HepG2 (cell line): ENCODE results near the gene PLCB1. TPM values are rescaled to one million over a fixed set of nuclear protein-coding genes. Genes with fewer than 3 reads are reported as not detected.

ENCODE experiments used
- GPN1 ChIP-seq: sonication (generic); formaldehyde crosslinking; IDR thresholded peaks from 2 replicates; pipeline ENCODE4 v1.5.1; 2020; ENCODE audit warnings: missing genetic modification reagents, borderline replicate concordance
- HNRNPUL1 ChIP-seq: fragments of 200-400 bp; formaldehyde crosslinking; IDR thresholded peaks from 2 replicates; pipeline ENCODE4 v1.6.1; 2017; ENCODE audit warnings: low read depth, mild to moderate bottlenecking, low read length, moderate library complexity
- NFE2L2 ChIP-seq: fragments of 150-350 bp; IDR thresholded peaks from 2 replicates; pipeline ENCODE4 v1.6.1; 2014; ENCODE audit warnings: low read length
- NR2F6 ChIP-seq, 2 experiments: IDR thresholded peaks; 2 replicates each; pipeline ENCODE4 v1.6.1; 2016; ENCODE audit warnings: antibody characterized with exemption in 1 of 2, mild to moderate bottlenecking in 1 of 2
- RXRB ChIP-seq: IDR thresholded peaks from 2 replicates; pipeline ENCODE4 v1.6.1; 2016; ENCODE audit warnings: borderline replicate concordance, missing genetic modification reagents, missing compliant biosample characterization
- SP4 ChIP-seq: sonication (generic); formaldehyde crosslinking; IDR thresholded peaks from 2 replicates; pipeline ENCODE4 v1.8.1; 2023; ENCODE audit warnings: mild to moderate bottlenecking, missing genetic modification reagents
- SP5 ChIP-seq: IDR thresholded peaks from 2 replicates; pipeline ENCODE4 v1.6.1; 2016; ENCODE audit warnings: low read depth, borderline replicate concordance
- TEAD2 ChIP-seq: sonication (generic); formaldehyde crosslinking; IDR thresholded peaks from 2 replicates; pipeline ENCODE4 v1.9.0; 2021; ENCODE audit warnings: missing genetic modification reagents
- ZBTB21 ChIP-seq: sonication (generic); formaldehyde crosslinking; IDR thresholded peaks from 2 replicates; pipeline ENCODE4 v1.4.0; 2020; ENCODE audit warnings: missing genetic modification reagents
- ZNF225 ChIP-seq: sonication (generic); formaldehyde crosslinking; IDR thresholded peaks from 2 replicates; pipeline ENCODE4 v1.4.0; 2020; ENCODE audit warnings: mild to moderate bottlenecking, missing genetic modification reagents
- ZNF598 ChIP-seq: sonication (generic); formaldehyde crosslinking; IDR thresholded peaks from 2 replicates; pipeline ENCODE4 v1.5.1; 2020; ENCODE audit warnings: mild to moderate bottlenecking, missing genetic modification reagents, borderline replicate concordance
- ZNF703 ChIP-seq: sonication (generic); formaldehyde crosslinking; IDR thresholded peaks from 2 replicates; pipeline ENCODE4 v1.5.1; 2020; ENCODE audit warnings: missing genetic modification reagents, mild to moderate bottlenecking, moderate library complexity, borderline replicate concordance
- ZNF747 ChIP-seq: sonication (generic); formaldehyde crosslinking; IDR thresholded peaks from 2 replicates; pipeline ENCODE4 v1.8.1; 2023; ENCODE audit warnings: missing genetic modification reagents, mild to moderate bottlenecking, borderline replicate concordance
- ZNF83 ChIP-seq: sonication (generic); formaldehyde crosslinking; IDR thresholded peaks from 2 replicates; pipeline ENCODE4 v1.4.0; 2020; ENCODE audit warnings: missing genetic modification reagents, mild to moderate bottlenecking, borderline replicate concordance
- polyA plus RNA-seq, 8 experiments: library from polyadenylated mRNA; depleted of rRNA in 3 of 8; stranded (reverse) in 7 of 8; unstranded in 1 of 8; fragments of >200 nt; fragmentation: Illumina TruSeq in 4 of 8; extraction: Trizol in 4 of 8; gene quantifications; 2 replicates each; pipeline versions ENCODE4 v1.2.1 to v1.2.3, GENCODE V29; 2011 to 2016; ENCODE audit warnings: low read depth in 4 of 8, missing spikeins in 1 of 8, mixed read lengths in 1 of 8; ENCODE audit not compliant: insufficient read depth in 1 of 8
- total RNA-seq, 5 experiments: library from RNA; depleted of rRNA; stranded (reverse); fragments of >200 nt; fragmentation: Illumina TruSeq; extraction: Trizol; gene quantifications; 2 replicates each; pipeline ENCODE4 v1.2.3, GENCODE V29; 2016; ENCODE audit warnings: low read depth in 1 of 5
- TF ChIP-seq, protein P1 (sequence below): IDR thresholded peaks from 2 replicates; pipeline ENCODE4 v1.6.1; 2016; ENCODE audit warnings: low read depth, control low read depth
- TF ChIP-seq, protein P2 (sequence below): sonication (generic); formaldehyde crosslinking; IDR thresholded peaks from 2 replicates; pipeline ENCODE4 v1.8.1; 2023; ENCODE audit warnings: mild to moderate bottlenecking, missing genetic modification reagents, borderline replicate concordance
- TF ChIP-seq, protein P3 (sequence below): IDR thresholded peaks from 2 replicates; pipeline ENCODE4 v1.6.1; 2016; ENCODE audit warnings: missing genetic modification reagents, missing compliant biosample characterization
- TF ChIP-seq, protein P4 (sequence below): sonication (generic); formaldehyde crosslinking; IDR thresholded peaks from 2 replicates; pipeline ENCODE4 v1.4.0; 2020; ENCODE audit warnings: missing genetic modification reagents, mild to moderate bottlenecking, borderline replicate concordance
- TF ChIP-seq, protein P5 (sequence below): IDR thresholded peaks from 2 replicates; pipeline ENCODE4 v1.6.1; 2016; ENCODE audit warnings: control low read depth
- TF ChIP-seq, protein P6 (sequence below): sonication (generic); formaldehyde crosslinking; IDR thresholded peaks from 2 replicates; pipeline ENCODE4 v1.5.1; 2020; ENCODE audit warnings: missing genetic modification reagents, mild to moderate bottlenecking, borderline replicate concordance

PLCB1 gene
- total and polyA plus RNA-seq, 2 of the 13 experiments (the other 11 are each of a cell fraction or from before 2014, with no cell fraction given), result 42.4 to 55.9 TPM

DNA sequence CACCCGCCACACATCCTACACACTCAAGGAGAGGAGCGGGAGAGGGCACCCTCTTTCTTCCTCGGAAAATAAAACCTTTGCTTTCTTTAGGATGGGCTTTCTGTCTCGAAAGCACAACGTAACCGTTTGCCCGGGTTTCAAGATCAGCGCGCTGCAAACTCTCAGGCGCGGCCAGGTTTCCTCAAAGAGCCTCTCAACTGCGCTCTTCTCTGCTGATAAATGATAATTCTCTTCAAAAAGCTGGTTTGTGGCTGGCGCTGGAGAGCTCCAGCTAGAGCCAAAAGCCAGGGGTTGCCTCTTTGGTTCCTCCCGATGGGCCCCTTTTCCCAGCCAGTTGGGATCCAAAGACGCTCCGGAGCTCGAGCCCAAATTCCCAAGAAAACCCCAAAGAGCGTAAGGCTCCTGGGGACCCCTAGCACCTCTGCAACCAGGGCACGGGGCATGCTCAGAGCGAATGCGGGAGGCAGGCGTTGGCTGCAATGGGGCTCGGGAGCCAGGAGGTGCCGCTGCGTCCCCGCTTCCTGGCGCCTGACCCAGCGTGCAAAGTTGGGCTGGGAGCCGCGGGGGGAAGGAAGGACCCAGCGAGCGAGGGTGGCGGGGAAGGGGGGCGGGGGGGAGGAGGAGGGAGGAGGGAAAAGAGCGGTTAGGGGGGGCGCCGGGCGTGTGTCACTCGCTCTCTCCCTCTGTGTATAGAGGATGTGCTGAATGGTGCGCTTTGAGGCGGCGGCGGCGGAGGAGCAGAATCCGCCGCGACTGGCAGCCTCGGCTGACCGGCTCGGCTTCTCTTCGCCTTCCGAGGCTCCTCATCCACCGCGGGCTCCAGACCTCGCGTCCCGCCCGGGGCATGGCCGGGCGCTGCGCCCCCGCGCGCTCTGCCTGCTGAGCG, at the start of gene PLCB1 (continued):
- TF ChIP-seq, protein P1, sequence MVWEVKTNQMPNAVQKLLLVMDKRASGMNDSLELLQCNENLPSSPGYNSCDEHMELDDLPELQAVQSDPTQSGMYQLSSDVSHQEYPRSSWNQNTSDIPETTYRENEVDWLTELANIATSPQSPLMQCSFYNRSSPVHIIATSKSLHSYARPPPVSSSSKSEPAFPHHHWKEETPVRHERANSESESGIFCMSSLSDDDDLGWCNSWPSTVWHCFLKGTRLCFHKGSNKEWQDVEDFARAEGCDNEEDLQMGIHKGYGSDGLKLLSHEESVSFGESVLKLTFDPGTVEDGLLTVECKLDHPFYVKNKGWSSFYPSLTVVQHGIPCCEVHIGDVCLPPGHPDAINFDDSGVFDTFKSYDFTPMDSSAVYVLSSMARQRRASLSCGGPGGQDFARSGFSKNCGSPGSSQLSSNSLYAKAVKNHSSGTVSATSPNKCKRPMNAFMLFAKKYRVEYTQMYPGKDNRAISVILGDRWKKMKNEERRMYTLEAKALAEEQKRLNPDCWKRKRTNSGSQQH (CRISPR knock-in tag), result peak; percentile 93
- TF ChIP-seq ZNF747 (CRISPR knock-in tag) (peak; percentile 66; the same call in 1 of the 2 replicates), NR2F6 (IDR thresholded peaks at IDR 0.05) (no peak), NR2F6 (CRISPR knock-in tag; IDR thresholded peaks at IDR 0.05) (peak; percentile 82), SP5 (CRISPR knock-in tag) (no peak), ZNF225 (CRISPR knock-in tag) (0 out of 2 replicates have a peak, but pooled peaks have one; percentile 5), HNRNPUL1 (no peak), GPN1 (CRISPR knock-in tag) (no peak), ZNF83 (CRISPR knock-in tag) (no peak), NFE2L2 (no peak), TEAD2 (no peak), SP4 (no peak; the same call in 1 of the 2 replicates), ZNF703 (no peak), RXRB (CRISPR knock-in tag) (peak; percentile 70), ZNF598 (CRISPR knock-in tag) (peak; percentile 63; the same call in 1 of the 2 replicates), ZBTB21 (CRISPR knock-in tag) (no peak)
- TF ChIP-seq, protein P2, sequence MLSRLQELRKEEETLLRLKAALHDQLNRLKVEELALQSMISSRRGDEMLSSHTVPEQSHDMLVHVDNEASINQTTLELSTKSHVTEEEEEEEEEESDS (CRISPR knock-in tag), result no peak
- TF ChIP-seq, protein P3, sequence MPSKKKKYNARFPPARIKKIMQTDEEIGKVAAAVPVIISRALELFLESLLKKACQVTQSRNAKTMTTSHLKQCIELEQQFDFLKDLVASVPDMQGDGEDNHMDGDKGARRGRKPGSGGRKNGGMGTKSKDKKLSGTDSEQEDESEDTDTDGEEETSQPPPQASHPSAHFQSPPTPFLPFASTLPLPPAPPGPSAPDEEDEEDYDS (CRISPR knock-in tag), result no peak
- TF ChIP-seq, protein P4, sequence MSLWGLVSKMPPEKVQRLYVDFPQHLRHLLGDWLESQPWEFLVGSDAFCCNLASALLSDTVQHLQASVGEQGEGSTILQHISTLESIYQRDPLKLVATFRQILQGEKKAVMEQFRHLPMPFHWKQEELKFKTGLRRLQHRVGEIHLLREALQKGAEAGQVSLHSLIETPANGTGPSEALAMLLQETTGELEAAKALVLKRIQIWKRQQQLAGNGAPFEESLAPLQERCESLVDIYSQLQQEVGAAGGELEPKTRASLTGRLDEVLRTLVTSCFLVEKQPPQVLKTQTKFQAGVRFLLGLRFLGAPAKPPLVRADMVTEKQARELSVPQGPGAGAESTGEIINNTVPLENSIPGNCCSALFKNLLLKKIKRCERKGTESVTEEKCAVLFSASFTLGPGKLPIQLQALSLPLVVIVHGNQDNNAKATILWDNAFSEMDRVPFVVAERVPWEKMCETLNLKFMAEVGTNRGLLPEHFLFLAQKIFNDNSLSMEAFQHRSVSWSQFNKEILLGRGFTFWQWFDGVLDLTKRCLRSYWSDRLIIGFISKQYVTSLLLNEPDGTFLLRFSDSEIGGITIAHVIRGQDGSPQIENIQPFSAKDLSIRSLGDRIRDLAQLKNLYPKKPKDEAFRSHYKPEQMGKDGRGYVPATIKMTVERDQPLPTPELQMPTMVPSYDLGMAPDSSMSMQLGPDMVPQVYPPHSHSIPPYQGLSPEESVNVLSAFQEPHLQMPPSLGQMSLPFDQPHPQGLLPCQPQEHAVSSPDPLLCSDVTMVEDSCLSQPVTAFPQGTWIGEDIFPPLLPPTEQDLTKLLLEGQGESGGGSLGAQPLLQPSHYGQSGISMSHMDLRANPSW (CRISPR knock-in tag), result no peak
- TF ChIP-seq, protein P5, sequence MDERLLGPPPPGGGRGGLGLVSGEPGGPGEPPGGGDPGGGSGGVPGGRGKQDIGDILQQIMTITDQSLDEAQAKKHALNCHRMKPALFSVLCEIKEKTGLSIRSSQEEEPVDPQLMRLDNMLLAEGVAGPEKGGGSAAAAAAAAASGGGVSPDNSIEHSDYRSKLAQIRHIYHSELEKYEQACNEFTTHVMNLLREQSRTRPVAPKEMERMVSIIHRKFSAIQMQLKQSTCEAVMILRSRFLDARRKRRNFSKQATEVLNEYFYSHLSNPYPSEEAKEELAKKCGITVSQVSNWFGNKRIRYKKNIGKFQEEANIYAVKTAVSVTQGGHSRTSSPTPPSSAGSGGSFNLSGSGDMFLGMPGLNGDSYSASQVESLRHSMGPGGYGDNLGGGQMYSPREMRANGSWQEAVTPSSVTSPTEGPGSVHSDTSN (CRISPR knock-in tag), result no peak
- TF ChIP-seq, protein P6, sequence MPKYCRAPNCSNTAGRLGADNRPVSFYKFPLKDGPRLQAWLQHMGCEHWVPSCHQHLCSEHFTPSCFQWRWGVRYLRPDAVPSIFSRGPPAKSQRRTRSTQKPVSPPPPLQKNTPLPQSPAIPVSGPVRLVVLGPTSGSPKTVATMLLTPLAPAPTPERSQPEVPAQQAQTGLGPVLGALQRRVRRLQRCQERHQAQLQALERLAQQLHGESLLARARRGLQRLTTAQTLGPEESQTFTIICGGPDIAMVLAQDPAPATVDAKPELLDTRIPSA (CRISPR knock-in tag), result no peak
